Endothelial cell of umbilical vein (primary cell): ENCODE data around the gene SPAG16. TPM values are rescaled to one million over a fixed set of nuclear protein-coding genes. Genes with fewer than 3 reads are reported as not detected.

Experiments
- BruUV-seq: library from RNA; stranded (reverse); fragments of 400-500 nt; replicated peaks from 2 replicates; lab custom pipeline; 2021; lab: Mats Ljungman, UMichigan
- CTCF ChIA-PET: fragments of 300-600, 350-600 bp; sonication (Branson Sonifier 250); formaldehyde crosslinking; loops from one replicate; lab custom pipeline; 2021; ENCODE audit warnings: antibody characterized with exemption, inconsistent platforms; lab: Charles Lee
- POLR2A ChIA-PET: fragments of 300-600, 350-600 bp; sonication (Branson Sonifier 250); formaldehyde crosslinking; loops from one replicate; lab custom pipeline; 2021; ENCODE audit warnings: antibody characterized with exemption, inconsistent platforms; lab: Charles Lee
- DNase-seq: peaks from one replicate; pipeline ENCODE4 v3.0.0-alpha.2; 2011; ENCODE audit warnings: low read depth, low spot score
- FAIRE-seq: peaks from 2 replicates; lab custom pipeline; 2011; peaks lifted over from hg19 to GRCh38; lab: Jason Lieb, UNC
- H2AFZ ChIP-seq: 2 replicates; pipeline ENCODE4 v1.6.0; 2012; ENCODE audit warnings: low read depth, low read length, control low read depth, inconsistent platforms
- H3K27ac ChIP-seq: 2 replicates; pipeline ENCODE4 v1.5.1; 2011; ENCODE audit warnings: low read depth, mild to moderate bottlenecking, control low read depth, low read length, moderate library complexity; ENCODE audit not compliant: insufficient read depth
- H3K27me3 ChIP-seq, 2 experiments: 2 replicates each; pipeline versions ENCODE4 v1.6.0 to v1.6.1; 2011; ENCODE audit warnings: low read length in 2 of 2, mixed read lengths in 1 of 2; ENCODE audit not compliant: control insufficient read depth in 2 of 2, insufficient read depth in 2 of 2
- H3K36me3 ChIP-seq, 2 experiments: 2 replicates in 1 of 2; 3 replicates in 1 of 2; pipeline ENCODE4 v1.5.1; 2011; ENCODE audit warnings: low read length in 2 of 2, mild to moderate bottlenecking in 1 of 2, moderate library complexity in 1 of 2; ENCODE audit not compliant: control insufficient read depth in 2 of 2, insufficient read depth in 2 of 2; ENCODE audit errors: extremely low read depth in 1 of 2
- H3K4me1 ChIP-seq: 3 replicates; pipeline ENCODE4 v1.5.1; 2011; ENCODE audit warnings: mild to moderate bottlenecking, low read length; ENCODE audit not compliant: control insufficient read depth, insufficient read depth; ENCODE audit errors: extremely low read depth
- H3K4me2 ChIP-seq: 2 replicates; pipeline ENCODE4 v1.6.1; 2011; ENCODE audit warnings: low read length, control low read depth, mixed read lengths; ENCODE audit not compliant: insufficient read depth
- H3K4me3 ChIP-seq, 3 experiments: fragments of 200-600 bp in 1 of 3; sonication (generic), shearing (Covaris generic) in 1 of 3; replicated peaks in 1 of 3; 2 replicates each; pipeline ENCODE4 v1.5.1; 2011 to 2016; ENCODE audit warnings: control low read depth in 3 of 3, low read length in 3 of 3, mild to moderate bottlenecking in 2 of 3, inconsistent platforms in 1 of 3, low read depth in 1 of 3, moderate library complexity in 1 of 3; ENCODE audit not compliant: insufficient read depth in 1 of 3
- H3K79me2 ChIP-seq: 2 replicates; pipeline ENCODE4 v1.6.0; 2012; ENCODE audit warnings: low read length, inconsistent platforms; ENCODE audit not compliant: control insufficient read depth, insufficient read depth
- H3K9ac ChIP-seq: replicated peaks from 2 replicates; pipeline ENCODE3; 2011; ENCODE audit warnings: low read length, control low read depth; ENCODE audit not compliant: insufficient read depth; ENCODE audit errors: extremely low read depth
- H3K9me1 ChIP-seq: replicated peaks from 3 replicates; pipeline ENCODE4 v1.6.0; 2011; ENCODE audit warnings: mild to moderate bottlenecking, low read length; ENCODE audit not compliant: control insufficient read depth, insufficient read depth; ENCODE audit errors: extremely low read depth
- H3K9me3 ChIP-seq: replicated peaks from 2 replicates; pipeline ENCODE4 v1.5.1; 2012; ENCODE audit warnings: low read length, inconsistent platforms; ENCODE audit not compliant: control insufficient read depth, insufficient read depth
- H4K20me1 ChIP-seq: replicated peaks from 2 replicates; pipeline ENCODE3; 2011; ENCODE audit warnings: mild to moderate bottlenecking, low read length; ENCODE audit not compliant: control insufficient read depth, insufficient read depth; ENCODE audit errors: extremely low read depth
- CTCF ChIP-seq, 2 donors: IDR thresholded peaks; 1 replicate in 1 of 2; 2 replicates in 1 of 2; pipeline ENCODE4 v1.5.1; 2011; ENCODE audit warnings: low read length in 2 of 2, mild to moderate bottlenecking in 2 of 2, moderate library complexity in 2 of 2, control low read depth in 1 of 2, inconsistent platforms in 1 of 2, low read depth in 1 of 2; ENCODE audit not compliant: insufficient read depth in 1 of 2; ENCODE audit errors: extremely low read depth in 1 of 2
- EZH2 ChIP-seq: IDR thresholded peaks from 2 replicates; pipeline ENCODE4 v1.6.1; 2012; ENCODE audit warnings: borderline replicate concordance, low read depth, mild to moderate bottlenecking, moderate library complexity, low read length, inconsistent platforms; ENCODE audit not compliant: severe bottlenecking
- FOS ChIP-seq: IDR thresholded peaks from 2 replicates; pipeline ENCODE4 v1.6.1; 2011; ENCODE audit warnings: mild to moderate bottlenecking, low read length, moderate library complexity, borderline replicate concordance; ENCODE audit not compliant: insufficient read depth
- GATA2 ChIP-seq: IDR thresholded peaks from 2 replicates; pipeline ENCODE4 v1.7.0; 2011; ENCODE audit warnings: low read depth, mild to moderate bottlenecking, moderate library complexity, mixed read lengths, low read length; ENCODE audit not compliant: insufficient read length, insufficient read depth
- JUN ChIP-seq: IDR thresholded peaks from 2 replicates; pipeline ENCODE4 v1.6.1; 2011; ENCODE audit warnings: borderline replicate concordance, low read depth; ENCODE audit not compliant: insufficient read length, insufficient read depth
- MAX ChIP-seq: IDR thresholded peaks from 2 replicates; pipeline ENCODE4 v1.6.1; 2011; ENCODE audit not compliant: insufficient read depth, insufficient read length
- MYC ChIP-seq: IDR thresholded peaks from one replicate; pipeline ENCODE4 v1.6.1; 2011; ENCODE audit warnings: mild to moderate bottlenecking, low read depth, low read length
- POLR2A ChIP-seq: IDR thresholded peaks from 2 replicates; pipeline ENCODE4 v1.6.1; 2012; ENCODE audit warnings: low read depth, mild to moderate bottlenecking, control low read depth, low read length
- POLR2AphosphoS5 ChIP-seq: IDR thresholded peaks from 2 replicates; pipeline ENCODE4 v1.6.1; 2012; ENCODE audit warnings: low read depth, mild to moderate bottlenecking, control low read depth, low read length, moderate library complexity; ENCODE audit not compliant: insufficient read depth
- dilution Hi-C: fragments of 300-500 bp; cut with MboI; formaldehyde crosslinking; loops from one replicate; pipeline ENCODE4 v1.15.0; 2019; ENCODE audit warnings: low sequenced_read_pairs; ENCODE audit not compliant: extremely low pct_ligation_motif_present
- intact Hi-C: fragments of 100-400 bp; cut with micrococcal nuclease; formaldehyde crosslinking; loops from one replicate; pipeline ENCODE4 v1.10.0; 2022
- polyA plus RNA-seq, 4 experiments: library from polyadenylated mRNA; depleted of rRNA in 3 of 4; stranded (reverse) in 3 of 4; unstranded in 1 of 4; fragments of >200 nt; gene quantifications; 2 replicates each; pipeline versions ENCODE4 v1.2.1 to v1.2.3, GENCODE V29; 2011 to 2012; ENCODE audit warnings: missing spikeins in 1 of 4
- total RNA-seq: library from RNA; stranded (reverse); gene quantifications from 2 replicates; pipeline ENCODE4 v1.2.3, GENCODE V29; 2021

Gene SPAG16
- total and polyA plus RNA-seq, 2 donors (not counting 3 experiments of a cell fraction or from before 2014, with no cell fraction given) = 4.0 to 7.7 TPM

- POLR2A ChIA-PET = no interaction called here
- Histone ChIP-seq H3K4me3 (no peak overlapping the region), H3K27me3 (no peaks in the 10 kb centered on the region), H3K4me2 (no peak overlapping the region), H3K9me3 (no peaks in the 10 kb centered on the region), H4K20me1 (no peaks in the 10 kb centered on the region), H3K36me3 (no peaks in the 10 kb centered on the region), H3K27ac (no peak overlapping the region), H2AFZ (no peak overlapping the region), H3K4me1 (peaks cover 8% of the 10 kb centered on the region), H3K79me2 (no peaks in the 10 kb centered on the region), H3K9ac (no peak overlapping the region), H3K9me1 (no peaks in the 10 kb centered on the region)
- BruUV-seq = no TSS peak
- no peak for TF ChIP-seq POLR2A
- TF ChIP-seq JUN = no peak
- no peak for TF ChIP-seq MAX
- no peak for DNase-seq
- dilution Hi-C loops (no loop called here), intact Hi-C loops (loop anchor here (5.0 kb wide), 1 partner anchor 547 kb away; no protein-coding TSS in a partner anchor)
- FAIRE-seq = no peak
- CTCF ChIA-PET = no interaction called here
Observed at GRCh38 chr2:213234641-213235040, 49.6 kb upstream of the SPAG16 start.

- H3K27me3 ChIP-seq = no peaks in the 10 kb centered on the region
- no peaks in the 10 kb centered on the region for H3K36me3 ChIP-seq
- intact Hi-C loops (no loop called here), dilution Hi-C loops (no loop called here)
- BruUV-seq = no TSS peak
- ChIA-PET POLR2A (no interaction called here), CTCF (no interaction called here)
- no peak for FAIRE-seq
- no peak overlapping the region for H3K9ac ChIP-seq
- peaks cover 8% of the 10 kb centered on the region for H3K4me1 ChIP-seq
- TF ChIP-seq EZH2 (no peak), CTCF (IDR thresholded peaks at IDR 0.05; ENCODE audit: extremely low read depth in 1 of 2, insufficient read depth in 1 of 2, low read depth in 1 of 2, low read length in 2 of 2) (no peak), POLR2A (no peak), POLR2AphosphoS5 (no peak), JUN (no peak), FOS (no peak), MAX (no peak), GATA2 (no peak), MYC (no peak)
- no peak overlapping the region for H3K27ac ChIP-seq
- no peaks in the 10 kb centered on the region for H4K20me1 ChIP-seq
- no peak overlapping the region for H2AFZ ChIP-seq
- H3K9me3 ChIP-seq = no peaks in the 10 kb centered on the region
- no peak for DNase-seq
- no peak overlapping the region for H3K4me2 ChIP-seq
- H3K4me3 ChIP-seq = no peak overlapping the region
- H3K79me2 ChIP-seq = no peaks in the 10 kb centered on the region
- no peaks in the 10 kb centered on the region for H3K9me1 ChIP-seq
Observed at GRCh38 chr2:213235741-213236140, 48.5 kb upstream of the SPAG16 start.
